BJ (cell line): Measurements from ENCODE around the gene RHOV. TPM values are rescaled to one million over a fixed set of nuclear protein-coding genes. Genes with fewer than 3 reads are reported as not detected.

ENCODE experiments used
- CTCF ChIA-PET: fragments of 350-600 bp; formaldehyde crosslinking; extraction: SDS; loops from one replicate; lab custom pipeline; 2021; ENCODE audit warnings: antibody characterized with exemption, inconsistent platforms; lab: Yijun Ruan, JAX
- POLR2A ChIA-PET: fragments of 300-600 bp; sonication (Branson Sonifier 250); formaldehyde crosslinking; extraction: SDS; loops from one replicate; lab custom pipeline; 2021; ENCODE audit warnings: antibody characterized with exemption; lab: Charles Lee
- DNase-seq: peaks from one replicate; pipeline ENCODE4 v3.0.0-alpha.2; 2011; ENCODE audit warnings: low read depth
- H3K27me3 ChIP-seq: 2 replicates; pipeline ENCODE4 v1.6.0; 2011; ENCODE audit warnings: low read length; ENCODE audit not compliant: control insufficient read depth, insufficient read depth
- H3K36me3 ChIP-seq: 2 replicates; pipeline ENCODE4 v1.5.1; 2011; ENCODE audit warnings: low read length; ENCODE audit not compliant: control insufficient read depth, insufficient read depth
- H3K4me3 ChIP-seq: 2 replicates; pipeline ENCODE4 v1.5.1; 2011; ENCODE audit warnings: low read depth, mild to moderate bottlenecking, control low read depth, low read length
- polyA plus RNA-seq: library from polyadenylated mRNA; depleted of rRNA; stranded (reverse); fragments of >200 nt; gene quantifications from 2 replicates; pipeline ENCODE4 v1.2.3, GENCODE V29; 2011
- TF ChIP-seq, protein P1 (sequence below): IDR thresholded peaks from 2 replicates; pipeline ENCODE4 v1.5.1; 2011; ENCODE audit warnings: low read depth, mild to moderate bottlenecking, control low read depth, inconsistent platforms, low read length, moderate library complexity; ENCODE audit not compliant: insufficient read depth

Gene RHOV
- polyA plus RNA-seq, 1 experiment, result 0.28 TPM

DNA sequence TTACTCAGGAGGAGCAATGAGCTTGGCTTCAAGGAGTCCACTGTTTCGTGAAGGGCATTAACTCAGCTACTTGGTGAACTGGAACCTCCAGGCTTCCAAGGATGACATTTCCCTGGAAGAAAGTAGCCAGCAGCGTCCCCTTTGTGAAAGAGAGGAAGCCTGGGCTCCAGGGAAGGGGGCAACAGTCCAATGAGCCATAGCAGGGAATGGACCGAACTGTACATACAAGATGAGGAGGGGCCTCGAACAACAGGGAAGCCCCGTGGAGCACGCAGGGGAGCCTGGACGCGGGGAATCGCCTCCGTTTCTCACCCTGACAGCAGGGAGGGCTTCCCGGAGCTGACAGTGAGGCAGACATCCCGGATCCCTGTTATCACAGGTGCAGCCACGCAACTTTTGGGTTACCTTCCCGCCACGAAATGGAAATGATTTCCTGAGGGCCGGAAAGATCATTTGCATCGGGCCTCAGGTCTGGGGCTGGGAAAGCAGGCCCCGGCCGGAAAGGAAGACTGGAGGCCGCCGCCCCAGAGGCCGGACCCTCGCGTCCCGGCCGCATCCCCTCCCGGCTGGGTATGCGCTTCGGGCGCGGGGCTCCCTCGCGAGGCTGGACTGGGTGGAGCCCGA lies 30.7 kb downstream of the RHOV start:
- ChIA-PET POLR2A (interaction anchor here (0.6 kb wide), 1 partner anchor 17 kb away, joined by 3 read pairs; no protein-coding TSS in a partner anchor), CTCF (interaction anchor here (1.5 to 8.3 kb wide), 4 partner anchors 12 to 80 kb away, joined by 3 to 81 read pairs (median 9); partner anchors contain the start of genes GCHFR and VPS18)
- H3K36me3 ChIP-seq, result no peaks in the 10 kb centered on the region
- H3K27me3 ChIP-seq, result peaks cover 15% of the 10 kb centered on the region
- no peak overlapping the region; the same call in 1 of the 2 replicates for H3K4me3 ChIP-seq
- DNase-seq, result no peak
- TF ChIP-seq, protein P1, sequence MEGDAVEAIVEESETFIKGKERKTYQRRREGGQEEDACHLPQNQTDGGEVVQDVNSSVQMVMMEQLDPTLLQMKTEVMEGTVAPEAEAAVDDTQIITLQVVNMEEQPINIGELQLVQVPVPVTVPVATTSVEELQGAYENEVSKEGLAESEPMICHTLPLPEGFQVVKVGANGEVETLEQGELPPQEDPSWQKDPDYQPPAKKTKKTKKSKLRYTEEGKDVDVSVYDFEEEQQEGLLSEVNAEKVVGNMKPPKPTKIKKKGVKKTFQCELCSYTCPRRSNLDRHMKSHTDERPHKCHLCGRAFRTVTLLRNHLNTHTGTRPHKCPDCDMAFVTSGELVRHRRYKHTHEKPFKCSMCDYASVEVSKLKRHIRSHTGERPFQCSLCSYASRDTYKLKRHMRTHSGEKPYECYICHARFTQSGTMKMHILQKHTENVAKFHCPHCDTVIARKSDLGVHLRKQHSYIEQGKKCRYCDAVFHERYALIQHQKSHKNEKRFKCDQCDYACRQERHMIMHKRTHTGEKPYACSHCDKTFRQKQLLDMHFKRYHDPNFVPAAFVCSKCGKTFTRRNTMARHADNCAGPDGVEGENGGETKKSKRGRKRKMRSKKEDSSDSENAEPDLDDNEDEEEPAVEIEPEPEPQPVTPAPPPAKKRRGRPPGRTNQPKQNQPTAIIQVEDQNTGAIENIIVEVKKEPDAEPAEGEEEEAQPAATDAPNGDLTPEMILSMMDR, result no peak

DNA sequence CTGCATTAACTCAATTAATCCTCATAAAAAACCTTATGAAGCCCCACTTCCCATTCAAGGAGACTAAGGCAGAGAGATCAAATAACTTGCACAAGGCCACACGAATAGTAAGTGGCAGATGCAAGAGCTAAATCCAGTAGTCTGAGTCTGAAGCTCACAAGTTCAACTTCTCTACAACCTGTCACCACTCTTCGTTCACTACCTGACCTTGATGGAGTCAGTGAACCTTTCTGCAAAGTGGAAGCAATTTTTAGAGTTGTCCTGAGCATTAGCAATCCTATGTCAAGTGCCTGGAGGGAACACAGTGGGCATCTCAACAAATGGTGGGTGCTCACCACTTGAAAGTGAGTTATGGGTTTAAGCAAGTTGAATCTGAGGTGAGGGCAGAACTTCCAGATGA lies 32.3 kb downstream of the RHOV start:
- CTCF ChIA-PET, result interaction anchor here (1.5 to 4.4 kb wide), 2 partner anchors 17 to 53 kb away, joined by 7 to 14 read pairs; partner anchors contain the start of gene VPS18
- Histone ChIP-seq H3K36me3 (no peaks in the 10 kb centered on the region), H3K27me3 (peaks cover 14% of the 10 kb centered on the region), H3K4me3 (no peak overlapping the region)
- TF ChIP-seq, protein P1, result no peak
- DNase-seq, result no peak
- POLR2A ChIA-PET, result no interaction called here

DNA sequence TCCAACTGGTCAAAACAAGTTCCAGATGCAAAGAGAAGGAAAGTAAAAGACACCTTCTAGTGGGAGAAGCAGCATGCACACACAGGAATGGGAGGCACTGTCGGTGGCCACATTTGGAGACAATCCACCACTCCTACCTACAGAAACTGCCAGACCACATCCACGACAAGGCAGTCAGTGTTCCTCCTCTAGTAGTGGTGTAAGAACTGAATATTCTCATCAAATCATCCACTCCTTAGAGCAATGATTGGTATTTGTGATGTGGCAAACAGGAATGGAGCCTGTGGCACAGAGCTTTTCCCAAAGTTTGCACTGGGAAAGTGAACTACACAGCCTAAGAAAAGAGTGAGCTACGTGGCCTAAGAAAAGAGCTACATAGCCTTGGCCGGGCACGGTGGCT lies 35.3 kb downstream of the RHOV start:
- H3K4me3 ChIP-seq, result no peak overlapping the region
- DNase-seq, result no peak
- ChIA-PET POLR2A (no interaction called here), CTCF (interaction anchor here (0.6 to 3.2 kb wide), 2 partner anchors 19 to 37 kb away, joined by 4 to 19 read pairs; no protein-coding TSS in a partner anchor)
- no peaks in the 10 kb centered on the region for H3K36me3 ChIP-seq
- H3K27me3 ChIP-seq, result peaks cover 7% of the 10 kb centered on the region
- TF ChIP-seq, protein P1, result no peak

DNA sequence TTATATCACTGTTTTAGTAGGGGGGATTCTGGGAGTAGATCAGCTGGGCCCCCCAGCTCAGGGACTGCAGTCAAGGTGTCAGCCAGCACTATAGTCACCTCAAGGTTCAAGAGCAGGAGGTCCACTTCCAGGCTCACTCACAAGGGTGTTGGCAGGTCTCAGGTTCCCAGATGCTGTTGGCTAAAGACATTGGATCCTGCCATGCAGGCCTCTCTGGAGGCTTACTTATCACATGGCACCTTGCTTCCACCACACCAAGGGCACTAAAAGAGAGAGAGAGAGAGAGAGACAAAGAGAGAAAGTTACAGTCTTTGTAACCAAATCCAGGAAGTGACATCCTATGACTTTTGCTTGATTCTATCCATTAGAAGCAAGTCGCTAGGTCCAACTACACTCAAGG lies 38.0 kb downstream of the RHOV start:
- Histone ChIP-seq H3K4me3 (no peak overlapping the region), H3K27me3 (no peaks in the 10 kb centered on the region), H3K36me3 (no peaks in the 10 kb centered on the region)
- CTCF ChIA-PET, result no interaction called here
- TF ChIP-seq, protein P1, result no peak
- POLR2A ChIA-PET, result no interaction called here
- DNase-seq, result no peak

DNA sequence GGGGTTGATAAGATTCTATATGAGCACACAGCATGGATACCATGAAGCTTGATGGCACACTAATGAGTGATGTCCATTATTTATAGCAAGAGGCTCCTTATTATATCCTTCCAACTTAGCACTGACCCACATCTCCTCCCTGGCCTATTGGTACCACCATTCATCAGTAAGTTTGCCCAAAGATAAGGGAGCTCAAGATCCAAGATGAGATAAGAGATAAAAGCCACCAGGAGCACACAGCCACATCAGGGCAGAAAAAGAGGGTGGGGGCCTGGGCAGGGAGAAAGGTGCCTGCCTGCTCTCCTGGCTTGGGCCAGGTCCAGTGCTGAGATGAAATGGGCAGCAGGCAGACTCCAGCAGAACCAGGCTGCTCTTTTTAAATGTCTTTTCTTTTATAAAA lies 41.1 kb downstream of the RHOV start:
- TF ChIP-seq, protein P1, result no peak
- POLR2A ChIA-PET, result interaction anchor here (0.6 kb wide), 1 partner anchor 41 kb away, joined by 9 read pairs; the partner anchor contains the start of gene RHOV
- CTCF ChIA-PET, result no interaction called here
- DNase-seq, result no peak
- Histone ChIP-seq H3K36me3 (no peaks in the 10 kb centered on the region), H3K4me3 (no peak overlapping the region), H3K27me3 (no peaks in the 10 kb centered on the region; the same call in 1 of the 2 replicates)
